Tibial nerve (tissue), 4 donors: ENCODE measurements around the gene MYRF. TPM values are rescaled to one million over a fixed set of nuclear protein-coding genes. Genes with fewer than 3 reads are reported as not detected.

Source experiments
- DNase-seq, 2 donors: peaks; one replicate each; pipeline ENCODE4 v3.0.0-alpha.2; 2019; ENCODE audit warnings: low spot score in 2 of 2
- H3K27ac ChIP-seq, 4 donors: fragments of 200-600 bp; sonication (generic) in 3 of 4; one replicate each; pipeline ENCODE4 v1.5.1; 2017 to 2019; ENCODE audit warnings: mild to moderate bottlenecking in 1 of 4
- H3K27me3 ChIP-seq, 2 donors: fragments of 200-600 bp; sonication (generic) in 1 of 2; one replicate each; pipeline versions ENCODE4 v1.5.1 to v1.6.0; 2017 to 2019
- H3K36me3 ChIP-seq, 3 donors: fragments of 200-600 bp; sonication (generic); one replicate each; pipeline ENCODE4 v1.5.1; 2018 to 2019
- H3K4me1 ChIP-seq, 4 donors: fragments of 200-600 bp; sonication (generic) in 3 of 4; one replicate each; pipeline ENCODE4 v1.5.1; 2017 to 2019
- H3K4me3 ChIP-seq, 4 donors: fragments of 200-600 bp; sonication (generic) in 3 of 4; one replicate each; pipeline ENCODE4 v1.5.1; 2017 to 2019; ENCODE audit warnings: mild to moderate bottlenecking in 1 of 4, moderate library complexity in 1 of 4
- H3K9me3 ChIP-seq, 4 donors: fragments of 200-600 bp; sonication (generic) in 3 of 4; one replicate each; pipeline ENCODE4 v1.5.1; 2017 to 2019
- CTCF ChIP-seq, 5 experiments: fragments of 200-600 bp in 3 of 5; fragments of 450-650 bp in 2 of 5; sonication (generic) in 3 of 5; IDR thresholded peaks; one replicate each; pipeline ENCODE4 v1.5.1; 2016 to 2019; ENCODE audit warnings: antibody characterized with exemption in 5 of 5, mild to moderate bottlenecking in 3 of 5, moderate library complexity in 2 of 5
- EP300 ChIP-seq, 2 donors: sonication (generic); formaldehyde crosslinking; IDR thresholded peaks; one replicate each; pipeline ENCODE4 v1.6.1; 2017; ENCODE audit warnings: antibody characterized with exemption in 2 of 2, mild to moderate bottlenecking in 1 of 2
- POLR2A ChIP-seq, 2 donors: fragments of 450-650 bp; IDR thresholded peaks; one replicate each; pipeline ENCODE4 v1.6.1; 2017; ENCODE audit warnings: antibody characterized with exemption in 2 of 2, mild to moderate bottlenecking in 2 of 2, moderate library complexity in 2 of 2
- WGBS, 2 donors: methylation state at CpG; one replicate each; pipeline ENCODE4 v1.1.5; 2018; 5-methylcytosine and 5-hydroxymethylcytosine counted together
- total RNA-seq, 4 donors: library from RNA; depleted of rRNA; stranded (reverse); fragments of >200 nt; gene quantifications; one replicate each; pipeline ENCODE4 v1.1.0, GENCODE V29; 2016

MYRF gene
- total RNA-seq, 4 donors from 2014 or later = 1.0 to 7.5 (median 2.1) TPM

GRCh38 chr11:61739413-61739812, 13.0 kb upstream of the MYRF start:
- no peaks in the 10 kb centered on the region for H3K27me3 ChIP-seq
- H3K9me3 ChIP-seq = no peaks in the 10 kb centered on the region
- no peak overlapping the region for H3K27ac ChIP-seq
- 90 to 92% methylated on average over 12 to 15 of the region's 15 CpGs for WGBS, 2 donors
- no peak for DNase-seq
- H3K36me3 ChIP-seq = peaks cover 0 to 99% (median 0%) of the 10 kb centered on the region in 3 donors
- no peak overlapping the region for H3K4me3 ChIP-seq
- TF ChIP-seq CTCF (IDR thresholded peaks at IDR 0.05) (no peak), POLR2A (IDR thresholded peaks at IDR 0.05) (no peak), EP300 (IDR thresholded peaks at IDR 0.05) (no peak)
- H3K4me1 ChIP-seq = no peaks in the 10 kb centered on the region

GRCh38 chr11:61739966-61740365, 12.5 kb upstream of the MYRF start:
- 63 to 74% methylated on average over 6 to 7 of the region's 7 CpGs for WGBS, 2 donors
- Histone ChIP-seq H3K4me3 (no peak overlapping the region), H3K4me1 (no peaks in the 10 kb centered on the region), H3K27ac (no peak overlapping the region), H3K9me3 (no peaks in the 10 kb centered on the region), H3K27me3 (no peaks in the 10 kb centered on the region), H3K36me3 (peaks cover 0 to 99% (median 0%) of the 10 kb centered on the region in 3 donors)
- no peak for DNase-seq
- TF ChIP-seq EP300 (IDR thresholded peaks at IDR 0.05) = no peak
- no peak for TF ChIP-seq POLR2A (IDR thresholded peaks at IDR 0.05)
- TF ChIP-seq CTCF (IDR thresholded peaks at IDR 0.05) = no peak

DNA sequence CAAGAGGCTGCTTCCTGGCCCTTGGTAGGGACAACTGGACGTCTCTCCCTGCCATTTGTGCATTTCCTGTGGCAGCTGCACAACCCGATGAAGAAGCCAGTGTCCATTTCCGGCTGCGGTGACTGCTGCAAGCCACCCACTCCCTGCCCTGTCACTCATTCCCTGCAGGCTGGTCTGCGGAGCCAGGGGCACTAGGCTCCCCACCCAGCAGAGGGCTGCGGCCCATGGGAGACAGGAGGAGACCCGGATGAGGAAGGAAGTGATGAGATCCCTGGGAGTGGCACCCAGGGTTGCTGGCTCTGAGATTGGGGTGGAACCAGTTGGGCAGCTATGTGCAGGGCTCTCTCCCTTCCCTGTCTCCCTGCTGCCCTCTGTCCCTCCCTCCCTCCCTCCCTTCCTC, 10.0 kb upstream of the MYRF start:
- H3K27ac ChIP-seq = no peak overlapping the region

DNA sequence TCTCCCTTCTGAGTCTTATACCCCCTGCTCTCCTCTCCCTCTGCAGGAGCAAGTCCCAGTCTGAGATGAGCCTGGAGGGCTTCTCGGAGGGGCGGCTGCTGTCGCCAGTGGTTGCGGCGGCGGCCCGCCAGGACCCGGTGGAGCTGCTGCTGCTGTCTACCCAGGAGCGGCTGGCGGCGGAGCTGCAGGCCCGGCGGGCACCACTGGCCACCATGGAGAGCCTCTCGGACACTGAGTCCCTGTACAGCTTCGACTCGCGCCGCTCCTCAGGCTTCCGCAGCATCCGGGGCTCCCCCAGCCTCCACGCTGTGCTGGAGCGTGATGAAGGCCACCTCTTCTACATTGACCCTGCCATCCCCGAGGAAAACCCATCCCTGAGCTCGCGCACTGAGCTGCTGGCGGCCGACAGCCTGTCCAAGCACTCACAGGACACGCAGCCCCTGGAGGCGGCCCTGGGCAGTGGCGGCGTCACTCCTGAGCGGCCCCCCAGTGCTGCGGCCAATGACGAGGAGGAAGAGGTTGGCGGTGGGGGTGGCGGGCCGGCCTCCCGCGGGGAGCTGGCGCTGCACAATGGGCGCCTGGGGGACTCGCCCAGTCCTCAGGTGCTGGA, 8.8 kb upstream of the MYRF start:
- TF ChIP-seq CTCF (IDR thresholded peaks at IDR 0.05) (no peak), POLR2A (IDR thresholded peaks at IDR 0.05) (no peak), EP300 (IDR thresholded peaks at IDR 0.05) (no peak)
- no peaks in the 10 kb centered on the region for H3K9me3 ChIP-seq
- peaks cover 0 to 64% (median 0%) of the 10 kb centered on the region in 3 donors for H3K36me3 ChIP-seq
- H3K4me3 ChIP-seq = no peak overlapping the region
- H3K27ac ChIP-seq = no peak overlapping the region
- DNase-seq = no peak
- no peaks in the 10 kb centered on the region for H3K27me3 ChIP-seq
- H3K4me1 ChIP-seq = peaks cover 0 to 21% (median 5%) of the 10 kb centered on the region in 4 donors
- WGBS, 2 donors = 91% methylated on average over 11 to 42 of the region's 42 CpGs

More for the DNA sequence above, 10.0 kb upstream of the MYRF start:
- H3K9me3 ChIP-seq = no peaks in the 10 kb centered on the region
- H3K4me1 ChIP-seq = peaks cover 0 to 9% (median 0%) of the 10 kb centered on the region in 4 donors
- peak in 1 of 2 donors; percentile 35 for DNase-seq
- H3K36me3 ChIP-seq = peaks cover 0 to 76% (median 0%) of the 10 kb centered on the region in 3 donors
- TF ChIP-seq CTCF (IDR thresholded peaks at IDR 0.05) (no peak), POLR2A (IDR thresholded peaks at IDR 0.05) (no peak), EP300 (IDR thresholded peaks at IDR 0.05) (no peak)
- no peak overlapping the region for H3K4me3 ChIP-seq
- no peaks in the 10 kb centered on the region for H3K27me3 ChIP-seq
- 58% methylated on average over 7 of the region's 7 CpGs for WGBS, 2 donors

- TF ChIP-seq POLR2A (IDR thresholded peaks at IDR 0.05) (no peak), CTCF (IDR thresholded peaks at IDR 0.05) (no peak), EP300 (IDR thresholded peaks at IDR 0.05) (no peak)
- Histone ChIP-seq H3K9me3 (no peaks in the 10 kb centered on the region), H3K4me3 (no peak overlapping the region), H3K27me3 (no peaks in the 10 kb centered on the region), H3K36me3 (peaks cover 0 to 58% (median 0%) of the 10 kb centered on the region in 3 donors), H3K27ac (no peak overlapping the region), H3K4me1 (peaks cover 0 to 27% (median 8%) of the 10 kb centered on the region in 4 donors)
- WGBS, 2 donors = 82 to 88% methylated on average over 18 to 20 of the region's 20 CpGs
- no peak for DNase-seq
These were observed 8.3 kb upstream of the MYRF start for GRCh38 chr11:61744181-61744580.
